Naive thymus-derived CD8-positive, alpha-beta T cell (primary cell): ENCODE measurements around the gene AQP12B. TPM values are rescaled to one million over a fixed set of nuclear protein-coding genes. Genes with fewer than 3 reads are reported as not detected.

Source experiments
- ATAC-seq, 2 donors: fragments of 150-1000 bp; cut with Tn5 transposase in 1 of 2; sonication (Bioruptor Pico), chemical (Tn5 transposase) in 1 of 2; 1 replicate in 1 of 2; 2 replicates in 1 of 2; pipeline ENCODE4 v1.10.0; 2021; ENCODE audit warnings: mild to moderate bottlenecking in 2 of 2, moderate library complexity in 2 of 2
- POLR2A ChIA-PET: fragments of 350-600 bp; sonication (Branson Sonifier 250); formaldehyde crosslinking; loops from one replicate; lab custom pipeline; 2021; ENCODE audit warnings: antibody characterized with exemption; lab: Charles Lee
- DNase-seq, 10 donors: peaks; one replicate each; pipeline versions ENCODE4 v3.0.0 to v3.0.0-alpha.2; 2020 to 2022
- H3K27ac Mint-ChIP-seq, 10 donors: one replicate each; pipeline ENCODE4 v1.8.0; 2020 to 2022; ENCODE audit warnings: mild to moderate bottlenecking in 10 of 10, mixed read lengths in 10 of 10, moderate library complexity in 4 of 10, inconsistent platforms in 1 of 10
- H3K27me3 Mint-ChIP-seq, 5 donors: one replicate each; pipeline ENCODE4 v1.8.0; 2021 to 2022; ENCODE audit warnings: mixed read lengths in 5 of 5
- H3K36me3 Mint-ChIP-seq, 3 donors: one replicate each; pipeline ENCODE4 v1.8.0; 2020 to 2022; ENCODE audit warnings: mixed read lengths in 3 of 3, mild to moderate bottlenecking in 2 of 3, inconsistent platforms in 1 of 3
- H3K4me1 Mint-ChIP-seq, 4 donors: one replicate each; pipeline ENCODE4 v1.8.0; 2021 to 2022; ENCODE audit warnings: mixed read lengths in 4 of 4
- H3K4me3 Mint-ChIP-seq, 10 donors: one replicate each; pipeline ENCODE4 v1.8.0; 2020 to 2022; ENCODE audit warnings: mild to moderate bottlenecking in 10 of 10, mixed read lengths in 10 of 10, moderate library complexity in 6 of 10, inconsistent platforms in 1 of 10
- H3K9me3 Mint-ChIP-seq, 9 donors: one replicate each; pipeline ENCODE4 v1.8.0; 2020 to 2022; ENCODE audit warnings: mixed read lengths in 9 of 9, mild to moderate bottlenecking in 3 of 9, inconsistent platforms in 1 of 9, moderate library complexity in 1 of 9
- polyA plus RNA-seq, 3 donors: library from polyadenylated mRNA; unstranded; fragments of 300-500 nt; fragmentation: Illumina TruSeq; gene quantifications; one replicate each; pipeline ENCODE4 v1.2.3, GENCODE V29; 2021
- total RNA-seq, 8 experiments: library from RNA in 2 of 8; stranded (reverse) in 2 of 8; gene quantifications; one replicate each; pipeline ENCODE4 v1.2.3 and lab custom pipeline; 2021 to 2026

Gene AQP12B
- total and polyA plus RNA-seq, 5 experiments from 2014 or later = not detected

GRCh38 chr2:240714747-240715725, 32.4 kb upstream of the AQP12B start:
- H3K4me3 Mint-ChIP-seq = no peak overlapping the region
- peaks cover 0 to 2% (median 0%) of the 10 kb centered on the region in 4 donors for H3K4me1 Mint-ChIP-seq
- POLR2A ChIA-PET = no interaction called here
- ATAC-seq = no peak
- H3K27ac Mint-ChIP-seq = no peak overlapping the region
- no peaks in the 10 kb centered on the region for H3K9me3 Mint-ChIP-seq
- no peaks in the 10 kb centered on the region for H3K36me3 Mint-ChIP-seq
- H3K27me3 Mint-ChIP-seq = no peaks in the 10 kb centered on the region
- peak in 1 of 10 donors; percentile 3 for DNase-seq

- DNase-seq = peak in 1 of 10 donors; percentile 3
- H3K4me1 Mint-ChIP-seq = peaks cover 0 to 3% (median 0%) of the 10 kb centered on the region in 4 donors
- POLR2A ChIA-PET = no interaction called here
- peak overlapping the region in 2 of 10 donors; percentile 28 to 48 for H3K27ac Mint-ChIP-seq
- H3K36me3 Mint-ChIP-seq = no peaks in the 10 kb centered on the region
- no peak for ATAC-seq
- no peaks in the 10 kb centered on the region for H3K27me3 Mint-ChIP-seq
- no peaks in the 10 kb centered on the region for H3K9me3 Mint-ChIP-seq
- H3K4me3 Mint-ChIP-seq = no peak overlapping the region
These were observed 31.5 kb upstream of the AQP12B start for GRCh38 chr2:240713928-240714746.

- ATAC-seq = no peak
- Mint-ChIP-seq H3K4me3 (no peak overlapping the region), H3K27ac (peak overlapping the region in 2 of 10 donors; percentile 28 to 48), H3K4me1 (peaks cover 0 to 3% (median 0%) of the 10 kb centered on the region in 4 donors), H3K36me3 (no peaks in the 10 kb centered on the region), H3K27me3 (peaks cover 0 to 1% (median 0%) of the 10 kb centered on the region in 5 donors), H3K9me3 (no peaks in the 10 kb centered on the region)
- peak in 1 of 10 donors; percentile 50 for DNase-seq
- POLR2A ChIA-PET = no interaction called here
These were observed 30.6 kb upstream of the AQP12B start for GRCh38 chr2:240713071-240713927.

- Mint-ChIP-seq H3K27me3 (peaks cover 0 to 4% (median 0%) of the 10 kb centered on the region in 5 donors), H3K9me3 (no peaks in the 10 kb centered on the region), H3K4me1 (peaks cover 0 to 3% (median 0%) of the 10 kb centered on the region in 4 donors), H3K27ac (no peak overlapping the region), H3K4me3 (no peak overlapping the region), H3K36me3 (no peaks in the 10 kb centered on the region)
- no peak for DNase-seq
- no peak for ATAC-seq
- POLR2A ChIA-PET = no interaction called here
These were observed 29.4 kb upstream of the AQP12B start for GRCh38 chr2:240712121-240712520.

GRCh38 chr2:240711701-240712100, 29.0 kb upstream of the AQP12B start:
- Mint-ChIP-seq H3K36me3 (no peaks in the 10 kb centered on the region), H3K4me1 (peaks cover 0 to 3% (median 0%) of the 10 kb centered on the region in 4 donors), H3K9me3 (no peaks in the 10 kb centered on the region), H3K27me3 (peaks cover 0 to 4% (median 0%) of the 10 kb centered on the region in 5 donors), H3K27ac (no peak overlapping the region), H3K4me3 (no peak overlapping the region)
- ATAC-seq (no peak), DNase-seq (peak in 1 of 10 donors; percentile 54)
- POLR2A ChIA-PET = no interaction called here

- Mint-ChIP-seq H3K27me3 (peaks cover 0 to 4% (median 0%) of the 10 kb centered on the region in 5 donors), H3K4me3 (no peak overlapping the region), H3K36me3 (no peaks in the 10 kb centered on the region), H3K4me1 (peaks cover 0 to 3% (median 0%) of the 10 kb centered on the region in 4 donors), H3K9me3 (no peaks in the 10 kb centered on the region), H3K27ac (no peak overlapping the region)
- ATAC-seq = no peak
- DNase-seq = no peak
- POLR2A ChIA-PET = no interaction called here
These were observed 28.6 kb upstream of the AQP12B start for GRCh38 chr2:240711296-240711695.

GRCh38 chr2:240708457-240708856, 25.8 kb upstream of the AQP12B start:
- no peak for ATAC-seq
- Mint-ChIP-seq H3K4me3 (no peak overlapping the region), H3K27ac (peak overlapping the region in 1 of 10 donors; percentile 36)

GRCh38 chr2:240707821-240708220, 25.1 kb upstream of the AQP12B start:
- Mint-ChIP-seq H3K4me3 (no peak overlapping the region), H3K4me1 (peaks cover 13 to 20% (median 17%) of the 10 kb centered on the region in 4 donors), H3K36me3 (no peaks in the 10 kb centered on the region), H3K27me3 (peaks cover under 1 to 22% (median 4%) of the 10 kb centered on the region in 5 donors), H3K27ac (no peak overlapping the region), H3K9me3 (no peaks in the 10 kb centered on the region)
- DNase-seq (peak in 1 of 10 donors; percentile 3), ATAC-seq (no peak)
- POLR2A ChIA-PET = no interaction called here

More at GRCh38 chr2:240708457-240708856, 25.8 kb upstream of the AQP12B start:
- Mint-ChIP-seq H3K36me3 (no peaks in the 10 kb centered on the region), H3K4me1 (peaks cover 13 to 17% (median 15%) of the 10 kb centered on the region in 4 donors), H3K9me3 (no peaks in the 10 kb centered on the region), H3K27me3 (peaks cover 0 to 15% (median 3%) of the 10 kb centered on the region in 5 donors)
- POLR2A ChIA-PET = no interaction called here
- DNase-seq = peak in 1 of 10 donors; percentile 11

GRCh38 chr2:240707043-240707756, 24.5 kb upstream of the AQP12B start:
- no peaks in the 10 kb centered on the region for H3K36me3 Mint-ChIP-seq
- no peak overlapping the region for H3K4me3 Mint-ChIP-seq
- H3K4me1 Mint-ChIP-seq = peaks cover 13 to 23% (median 17%) of the 10 kb centered on the region in 4 donors
- H3K9me3 Mint-ChIP-seq = no peaks in the 10 kb centered on the region
- POLR2A ChIA-PET = no interaction called here
- H3K27me3 Mint-ChIP-seq = peaks cover 1 to 27% (median 8%) of the 10 kb centered on the region in 5 donors
- DNase-seq (peak in 1 of 10 donors; percentile 31), ATAC-seq (no peak)
- H3K27ac Mint-ChIP-seq = no peak overlapping the region

GRCh38 chr2:240705204-240705791, 22.6 kb upstream of the AQP12B start:
- Mint-ChIP-seq H3K4me1 (peaks cover 13 to 23% (median 16%) of the 10 kb centered on the region in 4 donors), H3K9me3 (no peaks in the 10 kb centered on the region), H3K4me3 (peak overlapping the region; percentile 31 to 81 (median 66)), H3K27me3 (peaks cover 1 to 27% (median 8%) of the 10 kb centered on the region in 5 donors), H3K36me3 (no peaks in the 10 kb centered on the region), H3K27ac (peak overlapping the region in 4 of 10 donors; percentile 48 to 57 (median 54))
- POLR2A ChIA-PET = interaction anchor here (1.1 to 1.6 kb wide), 3 partner anchors 93 to 139 kb away, joined by 3 to 5 read pairs (median 3); partner anchors contain the start of gene CAPN10
- DNase-seq (peak in 4 of 10 donors; percentile 20 to 42 (median 28)), ATAC-seq (peak; percentile 42 to 63)

- Mint-ChIP-seq H3K36me3 (no peaks in the 10 kb centered on the region), H3K27me3 (peaks cover 1 to 27% (median 8%) of the 10 kb centered on the region in 5 donors), H3K4me1 (peaks cover 13 to 23% (median 16%) of the 10 kb centered on the region in 4 donors), H3K4me3 (peak overlapping the region; percentile 31 to 81 (median 67)), H3K9me3 (no peaks in the 10 kb centered on the region), H3K27ac (peak overlapping the region in 7 of 10 donors; percentile 7 to 57 (median 52))
- DNase-seq (peak in 9 of 10 donors; percentile 28 to 68 (median 43)), ATAC-seq (peak; percentile 89 to 94)
- POLR2A ChIA-PET = interaction anchor here (0.8 to 1.6 kb wide), 5 partner anchors 54 to 144 kb away, joined by 3 to 5 read pairs (median 3); partner anchors contain the start of gene CAPN10
These were observed 22.0 kb upstream of the AQP12B start for GRCh38 chr2:240704651-240705050.
